Activated CD8-positive, alpha-beta T cell treated with anti-CD3 and anti-CD28 coated beads, Interleukin-2, amount 10 ng/mL, durations not matched to agents 7 days and 5 days (primary cell): ENCODE data around the gene MCOLN1. TPM values are rescaled to one million over a fixed set of nuclear protein-coding genes. Genes with fewer than 3 reads are reported as not detected.

Experiments
- ATAC-seq: fragments of 150-1000 bp; cut with Tn5 transposase; one replicate; pipeline ENCODE4 v1.10.0; 2021; ENCODE audit warnings: moderate library complexity
- CTCF ChIA-PET: fragments of 350-600 bp; sonication (Branson Sonifier 250); formaldehyde crosslinking; loops from one replicate; lab custom pipeline; 2021; ENCODE audit warnings: antibody characterized with exemption; lab: Charles Lee
- POLR2A ChIA-PET: fragments of 350-600 bp; sonication (Branson Sonifier 250); formaldehyde crosslinking; loops from one replicate; lab custom pipeline; 2021; ENCODE audit warnings: antibody characterized with exemption; lab: Charles Lee
- DNase-seq: peaks from one replicate; pipeline ENCODE4 v3.0.0-alpha.2; 2020
- H3K27ac Mint-ChIP-seq: one replicate; pipeline ENCODE4 v1.8.0; 2021; ENCODE audit warnings: mild to moderate bottlenecking, mixed read lengths
- H3K27me3 Mint-ChIP-seq: one replicate; pipeline ENCODE4 v1.8.0; 2021; ENCODE audit warnings: low read depth, mixed read lengths
- H3K36me3 Mint-ChIP-seq: one replicate; pipeline ENCODE4 v1.8.0; 2021; ENCODE audit warnings: low read depth, mixed read lengths
- H3K4me1 Mint-ChIP-seq: one replicate; pipeline ENCODE4 v1.8.0; 2021; ENCODE audit warnings: low read depth, mixed read lengths
- H3K4me3 Mint-ChIP-seq: one replicate; pipeline ENCODE4 v1.8.0; 2021; ENCODE audit warnings: mild to moderate bottlenecking, mixed read lengths
- H3K9me3 Mint-ChIP-seq: one replicate; pipeline ENCODE4 v1.8.0; 2022; ENCODE audit warnings: mixed read lengths; ENCODE audit not compliant: insufficient read depth
- total RNA-seq, 2 experiments: library from RNA; stranded (reverse); gene quantifications; one replicate each; pipeline ENCODE4 v1.2.3, GENCODE V29; 2021

MCOLN1 gene
- total RNA-seq, result 10 to 100 TPM; 16.2 to 17.7 TPM

GRCh38 chr19:7522072-7522922 is at the start of gene MCOLN1:
Gene MCOLN1, plus strand, starts transcription at chr19:7522624. Its CDS starts 127 bp downstream, at chr19:7522751.
- H3K27me3 Mint-ChIP-seq, result no peaks in the 10 kb centered on the region
- H3K4me1 Mint-ChIP-seq, result peaks cover 11% of the 10 kb centered on the region
- POLR2A ChIA-PET, result interaction anchor here (0.7 to 2.6 kb wide), 9 partner anchors 11 to 108 kb away, joined by 3 to 19 read pairs (median 3); partner anchors contain the start of genes PET100, PNPLA6 and XAB2
- H3K27ac Mint-ChIP-seq, result peak within 1 kb of the TSS; percentile 76
- peak; percentile 99 for DNase-seq
- peaks cover 3% of the 10 kb centered on the region for H3K36me3 Mint-ChIP-seq
- CTCF ChIA-PET, result interaction anchor here (0.6 to 2.6 kb wide), 10 partner anchors 8 to 420 kb away, joined by 3 to 10 read pairs (median 4); partner anchors contain the start of genes ARHGEF18, PNPLA6 and TRAPPC5
- peak within 1 kb of the TSS; percentile 70 for H3K4me3 Mint-ChIP-seq
- peak; percentile 91 for ATAC-seq
- H3K9me3 Mint-ChIP-seq, result no peaks in the 10 kb centered on the region

GRCh38 chr19:7475665-7476064 is 46.8 kb upstream of the MCOLN1 start:
- H3K9me3 Mint-ChIP-seq, result no peaks in the 10 kb centered on the region

DNA sequence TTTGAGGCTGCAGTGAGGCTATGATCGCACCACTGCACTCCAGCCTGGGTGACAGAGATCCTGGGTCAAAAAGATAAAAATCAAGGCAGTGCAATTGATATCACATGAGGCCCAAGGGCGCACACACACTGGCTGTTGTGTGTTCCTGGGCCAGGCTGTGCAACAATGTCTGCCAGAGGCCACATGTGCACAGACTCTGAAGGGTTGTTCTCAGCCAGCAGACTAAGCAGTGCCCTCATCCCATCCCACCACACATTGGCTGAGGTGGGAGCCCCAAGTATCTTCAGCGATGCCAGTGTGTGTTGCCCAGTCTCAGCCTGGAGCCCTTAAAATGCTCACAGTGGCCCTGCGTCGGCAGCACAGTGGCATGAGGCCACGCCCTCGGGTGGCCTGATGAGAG is 46.2 kb upstream of the MCOLN1 start:
- ATAC-seq, result no peak
- no peaks in the 10 kb centered on the region for H3K4me1 Mint-ChIP-seq
- H3K9me3 Mint-ChIP-seq, result no peaks in the 10 kb centered on the region
- peaks cover 2% of the 10 kb centered on the region for H3K36me3 Mint-ChIP-seq
- POLR2A ChIA-PET, result no interaction called here
- no peak for DNase-seq
- no peaks in the 10 kb centered on the region for H3K27me3 Mint-ChIP-seq
- no peak overlapping the region for H3K4me3 Mint-ChIP-seq
- no peak overlapping the region for H3K27ac Mint-ChIP-seq
- CTCF ChIA-PET, result no interaction called here

More at GRCh38 chr19:7475665-7476064, 46.8 kb upstream of the MCOLN1 start:
- no peak overlapping the region for H3K4me3 Mint-ChIP-seq
- peaks cover 3% of the 10 kb centered on the region for H3K36me3 Mint-ChIP-seq
- DNase-seq (no peak), ATAC-seq (no peak)
- ChIA-PET POLR2A (no interaction called here), CTCF (no interaction called here)
- no peak overlapping the region for H3K27ac Mint-ChIP-seq
- no peaks in the 10 kb centered on the region for H3K27me3 Mint-ChIP-seq
- no peaks in the 10 kb centered on the region for H3K4me1 Mint-ChIP-seq

- Mint-ChIP-seq H3K9me3 (no peaks in the 10 kb centered on the region), H3K4me1 (no peaks in the 10 kb centered on the region), H3K36me3 (peaks cover 2% of the 10 kb centered on the region), H3K27me3 (no peaks in the 10 kb centered on the region), H3K4me3 (no peak overlapping the region), H3K27ac (no peak overlapping the region)
- no peak for ATAC-seq
- DNase-seq, result no peak
- CTCF ChIA-PET, result no interaction called here
- POLR2A ChIA-PET, result no interaction called here
Observed at GRCh38 chr19:7476777-7477494, 45.5 kb upstream of the MCOLN1 start.

DNA sequence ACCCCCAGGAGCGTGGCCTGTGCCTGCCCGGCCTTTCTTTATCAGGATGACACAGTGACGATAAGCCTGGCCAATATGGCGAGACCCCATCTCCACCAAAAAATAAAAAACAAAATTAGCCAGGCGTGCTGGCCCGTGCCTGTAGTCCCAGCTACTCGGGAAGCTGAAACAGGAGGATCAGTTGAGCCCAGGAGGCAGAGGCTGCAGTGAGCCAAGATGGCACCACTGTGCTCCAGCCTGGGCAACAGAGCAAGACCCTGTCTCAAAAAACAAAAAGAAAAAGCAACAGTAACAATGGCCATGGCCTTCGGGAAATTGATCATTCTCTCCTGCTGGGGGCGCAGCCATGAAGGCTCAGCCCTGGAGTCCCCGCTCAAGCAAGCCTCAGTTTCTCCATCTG is 44.7 kb upstream of the MCOLN1 start:
- no peak overlapping the region for H3K27ac Mint-ChIP-seq
- no peak overlapping the region for H3K4me3 Mint-ChIP-seq
- no peaks in the 10 kb centered on the region for H3K9me3 Mint-ChIP-seq
- no peaks in the 10 kb centered on the region for H3K27me3 Mint-ChIP-seq
- DNase-seq (no peak), ATAC-seq (no peak)
- H3K36me3 Mint-ChIP-seq, result peaks cover 2% of the 10 kb centered on the region
- ChIA-PET POLR2A (interaction anchor here (0.7 kb wide), 1 partner anchor 566 kb away, joined by 3 read pairs; no protein-coding TSS in a partner anchor), CTCF (no interaction called here)
- no peaks in the 10 kb centered on the region for H3K4me1 Mint-ChIP-seq

DNA sequence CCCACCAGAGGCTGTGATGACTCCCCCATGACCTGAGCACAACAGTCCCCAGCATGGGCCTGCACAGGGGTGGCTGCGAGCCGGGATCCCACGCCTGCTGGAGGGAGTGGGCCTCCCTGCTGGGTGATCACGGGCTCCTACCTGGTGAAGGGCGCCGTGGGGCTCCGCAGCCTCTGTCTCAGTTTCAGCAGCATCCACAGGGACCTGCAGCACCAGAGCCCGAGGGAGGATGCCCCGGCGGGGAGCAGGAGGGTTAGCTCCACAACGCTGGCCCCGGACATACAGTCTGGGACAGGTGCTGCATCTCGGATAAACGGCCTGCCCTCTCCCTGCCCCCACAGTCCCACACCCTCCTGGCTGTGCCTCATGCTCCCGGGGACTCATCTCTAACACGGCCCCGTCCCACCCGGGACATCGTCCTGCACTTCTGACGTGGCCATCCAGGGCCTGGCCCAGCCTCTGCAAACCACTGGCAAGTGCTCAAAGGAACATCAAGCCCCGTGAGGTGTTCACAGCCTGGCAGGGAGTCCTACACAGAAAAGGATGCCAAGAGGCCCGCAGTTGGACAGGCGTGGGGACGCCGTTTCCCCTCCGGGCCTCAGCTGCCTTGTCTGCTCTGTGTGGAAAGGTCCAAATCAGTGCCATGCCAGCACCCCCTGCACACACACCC is 44.1 kb upstream of the MCOLN1 start:
- ATAC-seq (no peak), DNase-seq (no peak)
- Mint-ChIP-seq H3K27ac (no peak overlapping the region), H3K36me3 (no peaks in the 10 kb centered on the region), H3K9me3 (no peaks in the 10 kb centered on the region), H3K4me1 (peaks cover 4% of the 10 kb centered on the region), H3K4me3 (no peak overlapping the region), H3K27me3 (no peaks in the 10 kb centered on the region)
- ChIA-PET CTCF (no interaction called here), POLR2A (interaction anchor here (0.7 kb wide), 1 partner anchor 565 kb away, joined by 3 read pairs; no protein-coding TSS in a partner anchor)

GRCh38 chr19:7478843-7479227 is 43.6 kb upstream of the MCOLN1 start:
- DNase-seq (no peak), ATAC-seq (no peak)
- no peak overlapping the region for H3K4me3 Mint-ChIP-seq
- peaks cover 5% of the 10 kb centered on the region for H3K4me1 Mint-ChIP-seq
- no peaks in the 10 kb centered on the region for H3K9me3 Mint-ChIP-seq
- no peaks in the 10 kb centered on the region for H3K36me3 Mint-ChIP-seq
- CTCF ChIA-PET, result no interaction called here
- H3K27me3 Mint-ChIP-seq, result no peaks in the 10 kb centered on the region
- POLR2A ChIA-PET, result no interaction called here
- no peak overlapping the region for H3K27ac Mint-ChIP-seq

DNA sequence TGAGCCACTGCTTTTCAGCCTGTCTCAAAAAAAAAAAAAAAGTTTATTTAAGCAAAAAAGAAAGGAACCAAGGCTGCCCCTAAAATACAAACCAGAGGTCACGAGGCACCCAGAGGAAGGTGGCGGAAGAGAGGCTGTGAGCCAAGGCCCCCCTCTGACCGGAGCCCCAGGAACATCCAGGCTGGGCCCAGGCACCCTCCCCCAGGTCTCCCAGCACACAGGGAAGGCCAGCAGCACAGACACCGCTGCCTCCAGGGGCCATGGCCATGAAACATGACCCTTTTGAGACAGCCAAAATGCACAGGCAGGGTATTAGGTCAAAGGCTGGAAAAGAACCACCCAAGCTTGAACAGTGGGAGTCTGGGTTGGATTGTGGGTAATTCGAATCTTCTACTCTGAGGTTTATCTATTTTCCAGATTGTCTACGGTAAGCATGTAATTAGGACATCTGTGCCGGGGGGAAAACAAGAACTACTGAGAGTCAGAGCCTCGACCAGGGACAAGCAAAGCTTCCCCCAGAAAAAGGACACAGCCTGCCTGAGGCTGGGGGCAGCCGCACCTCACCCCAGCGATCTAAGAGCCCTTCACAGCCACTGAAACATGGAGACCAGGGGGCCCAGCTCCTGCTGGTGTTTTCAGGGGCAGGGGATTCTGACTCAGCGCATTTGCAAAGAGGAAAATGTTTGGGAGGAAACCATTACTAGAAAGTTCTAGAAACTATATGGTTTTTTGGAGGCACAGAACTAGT is 42.0 kb upstream of the MCOLN1 start:
- H3K27me3 Mint-ChIP-seq, result no peaks in the 10 kb centered on the region
- POLR2A ChIA-PET, result no interaction called here
- no peaks in the 10 kb centered on the region for H3K36me3 Mint-ChIP-seq
- no peak overlapping the region for H3K4me3 Mint-ChIP-seq
- ATAC-seq (no peak), DNase-seq (no peak)
- peaks cover 5% of the 10 kb centered on the region for H3K4me1 Mint-ChIP-seq
- no peak overlapping the region for H3K27ac Mint-ChIP-seq
- CTCF ChIA-PET, result interaction anchor here (1.4 kb wide), 1 partner anchor 10 kb away, joined by 3 read pairs; no protein-coding TSS in a partner anchor
- no peaks in the 10 kb centered on the region for H3K9me3 Mint-ChIP-seq

- CTCF ChIA-PET, result interaction anchor here (1.4 kb wide), 1 partner anchor 10 kb away, joined by 3 read pairs; no protein-coding TSS in a partner anchor
- ATAC-seq (no peak), DNase-seq (no peak)
- H3K4me3 Mint-ChIP-seq, result no peak overlapping the region
- POLR2A ChIA-PET, result no interaction called here
- no peaks in the 10 kb centered on the region for H3K9me3 Mint-ChIP-seq
- no peak overlapping the region for H3K27ac Mint-ChIP-seq
- peaks cover 5% of the 10 kb centered on the region for H3K4me1 Mint-ChIP-seq
- H3K27me3 Mint-ChIP-seq, result no peaks in the 10 kb centered on the region
- no peaks in the 10 kb centered on the region for H3K36me3 Mint-ChIP-seq
Observed at GRCh38 chr19:7480970-7481255, 41.5 kb upstream of the MCOLN1 start.

DNA sequence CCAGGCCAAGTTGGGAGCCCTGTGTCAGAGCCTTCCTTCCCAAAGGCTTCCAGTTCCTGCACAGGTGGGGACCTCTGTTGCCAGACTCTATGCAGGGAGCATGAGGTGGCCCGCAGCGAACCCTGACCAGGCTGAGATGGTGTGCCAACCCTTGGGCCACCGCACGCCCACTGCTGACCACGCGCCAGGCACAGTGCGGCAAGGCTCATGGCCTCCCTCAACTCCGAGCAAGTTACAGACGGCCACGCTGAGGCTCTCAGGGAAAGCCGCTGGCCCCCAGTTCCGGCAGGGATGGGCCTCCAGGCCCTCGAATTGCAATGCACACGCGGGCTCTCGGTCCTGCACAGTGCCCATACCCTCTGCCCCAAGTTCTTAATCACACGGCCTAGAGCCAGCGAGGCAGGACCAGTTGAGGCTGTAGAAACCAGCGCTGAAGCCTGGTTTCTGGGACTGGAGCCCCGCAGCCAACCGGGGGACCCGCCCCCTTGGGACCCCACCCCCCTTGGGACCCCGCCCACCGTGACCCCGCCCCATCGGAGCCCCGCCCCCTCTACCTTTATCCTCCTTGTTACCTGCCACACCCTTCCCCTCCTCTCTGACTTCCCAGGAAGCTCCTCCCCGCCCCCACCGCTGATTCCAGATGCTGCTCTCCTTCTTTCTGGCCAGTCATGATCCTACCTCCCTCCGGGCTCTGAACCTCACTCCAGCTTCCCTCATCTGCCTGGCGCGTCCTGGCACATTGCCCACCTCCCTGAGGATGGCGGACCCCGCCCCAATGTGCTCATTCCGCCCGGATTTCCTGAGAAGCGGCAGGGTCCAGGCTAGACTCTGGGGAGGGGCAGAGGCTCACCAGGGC is 39.6 kb upstream of the MCOLN1 start:
- H3K27ac Mint-ChIP-seq, result no peak overlapping the region
- no peaks in the 10 kb centered on the region for H3K9me3 Mint-ChIP-seq
- H3K4me1 Mint-ChIP-seq, result peaks cover 7% of the 10 kb centered on the region
- no peaks in the 10 kb centered on the region for H3K27me3 Mint-ChIP-seq
- H3K4me3 Mint-ChIP-seq, result no peak overlapping the region
- POLR2A ChIA-PET, result no interaction called here
- DNase-seq (no peak), ATAC-seq (no peak)
- no peaks in the 10 kb centered on the region for H3K36me3 Mint-ChIP-seq
- CTCF ChIA-PET, result no interaction called here
